Measurements from ENCODE around the gene COX20. TPM values are rescaled to one million over a fixed set of nuclear protein-coding genes. Genes with fewer than 3 reads are reported as not detected.

Gene COX20
- total and polyA plus RNA-seq, 2 of the 13 experiments (the other 11 are each of a cell fraction or from before 2014, with no cell fraction given), result 34.4 to 95.8 TPM

- TF ChIP-seq HNRNPUL1 (IDR thresholded peaks at IDR 0.05; ENCODE audit: low read depth, low read length) (no peak), FIP1L1 (IDR thresholded peaks at IDR 0.05; ENCODE audit: borderline replicate concordance, insufficient read depth, low read depth, low read length) (no peak), GPN1 (CRISPR knock-in tag; IDR thresholded peaks at IDR 0.05; ENCODE audit: borderline replicate concordance) (no peak; the same call in 1 of the 2 replicates), ATF3 (CRISPR knock-in tag; IDR thresholded peaks at IDR 0.05) (no peak), SOX5 (CRISPR knock-in tag; IDR thresholded peaks at IDR 0.05; ENCODE audit: borderline replicate concordance) (peak; percentile 65; the same call in 1 of the 2 replicates), DRAP1 (CRISPR knock-in tag; IDR thresholded peaks at IDR 0.05) (peak; percentile 99), BCL3 (CRISPR knock-in tag; IDR thresholded peaks at IDR 0.05) (no peak; the same call in 1 of the 2 replicates), ATF4 (CRISPR knock-in tag; IDR thresholded peaks at IDR 0.05) (peak in 1 of 2 experiments; percentile 46; a peak in 1 of 4 replicates), ZBTB39 (CRISPR knock-in tag; IDR thresholded peaks at IDR 0.05) (0 out of 2 replicates have a peak, but pooled peaks have one; percentile 56), AGO1 (IDR thresholded peaks at IDR 0.05; ENCODE audit: low read depth, low read length, poor library complexity, severe bottlenecking) (no peak), NR2F2 (IDR thresholded peaks at IDR 0.05; ENCODE audit: borderline replicate concordance, low read depth) (no peak), ZNF792 (CRISPR knock-in tag; IDR thresholded peaks at IDR 0.05) (peak; percentile 70), ZNF572 (CRISPR knock-in tag; IDR thresholded peaks at IDR 0.05) (no peak), ZNF34 (CRISPR knock-in tag; IDR thresholded peaks at IDR 0.05; ENCODE audit: borderline replicate concordance) (no peak), ZBTB46 (CRISPR knock-in tag; IDR thresholded peaks at IDR 0.05; ENCODE audit: borderline replicate concordance) (no peak), SSRP1 (CRISPR knock-in tag; IDR thresholded peaks at IDR 0.05) (no peak), ZNF543 (CRISPR knock-in tag; IDR thresholded peaks at IDR 0.05) (no peak), TMF1 (CRISPR knock-in tag; IDR thresholded peaks at IDR 0.05; ENCODE audit: low read depth) (peak; percentile 81; the same call in 1 of the 2 replicates)
Measured at GRCh38 chr1:244864253-244865027, 29.0 kb downstream of the COX20 start, which contains the start of gene HNRNPU (continued).

All from HepG2 (cell line).